Measurements from ENCODE around the gene SLAMF9. TPM values are rescaled to one million over a fixed set of nuclear protein-coding genes. Genes with fewer than 3 reads are reported as not detected.

SLAMF9 gene
- total and polyA plus RNA-seq, 2 of the 8 experiments (the other 6 are each of a cell fraction or from before 2014, with no cell fraction given): not detected

DNA sequence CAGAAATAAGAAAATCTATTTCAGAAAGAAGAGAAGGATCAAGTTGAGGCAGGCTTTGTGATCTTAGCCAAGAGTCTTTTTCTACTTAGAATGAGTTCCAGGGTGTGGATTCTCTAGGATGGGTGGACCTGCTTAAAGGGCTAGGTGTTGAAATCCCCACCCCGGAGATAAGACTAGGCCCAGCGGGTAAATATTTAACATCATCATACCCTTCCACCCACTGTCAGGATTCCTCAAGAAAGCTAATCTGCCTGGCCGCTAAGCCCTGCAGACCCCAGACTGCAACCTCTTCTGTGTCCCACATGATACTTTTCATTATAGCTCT lies 14.4 kb downstream of the SLAMF9 start:
- Histone ChIP-seq H2BK15ac (ENCODE audit: low read length) (no peak overlapping the region), H3K4ac (replicated peaks; ENCODE audit: insufficient read length, low read depth, low read length) (no peak overlapping the region), H3K23me2 (ENCODE audit: low read depth, low read length) (peaks cover 2% of the 10 kb centered on the region; the same call in 1 of the 2 replicates), H4K5ac (ENCODE audit: insufficient read length, low read depth, low read length) (no peak overlapping the region), H3K18ac (ENCODE audit: extremely low read depth, low read length) (no peak overlapping the region), H3K4me2 (ENCODE audit: insufficient read depth in 1 of 2, low read depth in 2 of 2, low read length in 2 of 2) (no peak overlapping the region), H4K20me1 (replicated peaks in 1 of 2; ENCODE audit: control insufficient read depth in 1 of 2, insufficient read depth in 2 of 2, low read length in 2 of 2) (no peaks in the 10 kb centered on the region), H3K27me3 (replicated peaks in 1 of 4; ENCODE audit: control insufficient read depth in 3 of 4, extremely low read depth in 1 of 4, insufficient read depth in 3 of 4, low read length in 3 of 4) (no peaks in the 10 kb centered on the region), H2BK12ac (ENCODE audit: low read depth, low read length) (no peak overlapping the region), H3K14ac (ENCODE audit: insufficient read length) (no peak overlapping the region), H3K4me1 (replicated peaks in 1 of 4; ENCODE audit: control insufficient read depth in 3 of 4, insufficient read depth in 4 of 4, low read length in 3 of 4) (peaks cover 0 to 24% (median 18%) of the 10 kb centered on the region in 4 experiments; a peak in 6 of 7 replicates), H3K9ac (replicated peaks in 1 of 4; ENCODE audit: extremely low read depth in 1 of 4, low read depth in 3 of 4, low read length in 3 of 4) (no peak overlapping the region), H3K9me3 (ENCODE audit: insufficient read depth in 2 of 2, low read depth in 1 of 2, low read length in 1 of 2) (no peaks in the 10 kb centered on the region), H3K79me2 (ENCODE audit: control insufficient read depth in 1 of 2, insufficient read depth in 2 of 2, low read length in 2 of 2) (peaks cover 3 to 9% of the 10 kb centered on the region in 2 experiments; a peak in 2 of 4 replicates), H2BK20ac (ENCODE audit: low read length) (no peak overlapping the region), H2BK120ac (replicated peaks; ENCODE audit: low read depth, low read length) (no peak overlapping the region), H3K36me3 (ENCODE audit: control insufficient read depth in 2 of 4, insufficient read depth in 4 of 4, low read length in 3 of 4) (peaks cover 0 to 16% (median 8%) of the 10 kb centered on the region in 4 experiments; a peak in 7 of 8 replicates), H3K79me1 (ENCODE audit: low read depth, low read length) (peaks cover 2% of the 10 kb centered on the region; the same call in 1 of the 2 replicates), H2BK5ac (ENCODE audit: low read depth, low read length) (no peak overlapping the region), H3K4me3 (ENCODE audit: extremely low read depth in 1 of 4, insufficient read depth in 2 of 4, low read depth in 3 of 4, low read length in 4 of 4) (no peak overlapping the region), H4K8ac (ENCODE audit: extremely low read depth, insufficient read depth, low read length) (no peak overlapping the region), H2AK5ac (ENCODE audit: low read depth, low read length) (no peak overlapping the region), H3K56ac (replicated peaks; ENCODE audit: insufficient read length, low read depth, low read length) (no peak overlapping the region), H4K91ac (replicated peaks; ENCODE audit: insufficient read length, low read length) (no peak overlapping the region), H3K23ac (ENCODE audit: insufficient read length) (no peak overlapping the region), H2AFZ (ENCODE audit: low read length) (no peak overlapping the region), H3K27ac (ENCODE audit: low read depth, low read length) (no peak overlapping the region)
- DNase-seq (ENCODE audit: low read depth in 1 of 2, low spot score in 2 of 2) (no peak), FAIRE-seq (no peak)
- 97% methylated on average over 3 of the region's 3 CpGs; no CpG with 5 or more reads in 1 of the 2 experiments for WGBS, 2 experiments (ENCODE audit: extremely low coverage in 1 of 2, insufficient coverage in 1 of 2, insufficient read length in 1 of 2, insufficient replicate concordance in 2 of 2, low coverage in 1 of 2, low lambda C conversion rate in 2 of 2, missing lambda C conversion rate in 1 of 2)
- TF ChIP-seq TBP (IDR thresholded peaks at IDR 0.05; ENCODE audit: low read depth, low read length): no peak
- CTCF ChIA-PET (ENCODE audit: partially characterized antibody): interaction anchor here (0.7 to 35.5 kb wide), 13 partner anchors 8 to 146 kb away, joined by 3 to 696 read pairs (median 5); partner anchors contain the start of genes IGSF9, SLAMF9 and TAGLN2
- POLR2A ChIA-PET (ENCODE audit: partially characterized antibody): interaction anchor here (1.0 to 6.0 kb wide), 5 partner anchors 10 to 87 kb away, joined by 3 to 41 read pairs (median 5); partner anchors contain the start of gene TAGLN2

All from H1 (cell line).